ENCODE measurements around the gene KCNQ1. TPM values are rescaled to one million over a fixed set of nuclear protein-coding genes. Genes with fewer than 3 reads are reported as not detected.

The KCNQ1 gene
- total RNA-seq, 1 donor from 2014 or later: 2.7 TPM

DNA sequence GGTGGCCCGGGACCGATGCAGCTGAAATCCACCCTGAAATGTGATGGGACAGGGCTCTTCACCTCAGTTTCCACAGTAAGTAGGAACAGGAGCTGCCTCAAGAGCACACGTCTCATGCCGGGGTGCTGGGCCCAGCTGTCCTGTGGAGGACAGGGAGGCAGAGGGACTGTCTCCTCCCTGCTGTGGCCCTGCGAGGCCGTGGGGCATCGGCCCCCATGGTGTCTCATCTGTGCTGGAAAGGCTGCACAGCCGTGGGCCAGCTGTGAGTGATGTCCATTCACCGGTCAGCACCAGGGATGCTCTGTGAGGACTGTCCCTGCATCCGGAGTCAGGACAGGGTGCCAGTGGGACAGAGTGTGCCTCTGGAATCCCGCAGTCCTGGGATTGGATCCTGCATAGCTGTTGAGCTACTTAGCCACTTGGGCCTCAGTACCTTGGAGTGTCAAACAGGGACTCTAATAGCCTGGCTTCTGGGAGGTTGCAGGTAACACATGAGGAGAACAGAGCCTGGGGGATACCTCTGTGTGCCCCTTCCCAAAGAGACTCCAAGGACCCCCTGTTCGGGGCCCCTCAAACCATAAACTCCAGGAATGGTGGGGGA lies 17.0 kb upstream of the KCNQ1 start:
- no peak for TF ChIP-seq POLR2A (IDR thresholded peaks at IDR 0.05)
- no peak for TF ChIP-seq POLR2AphosphoS5 (IDR thresholded peaks at IDR 0.05; ENCODE audit: insufficient read depth in 1 of 2, low read depth in 1 of 2)
- TF ChIP-seq, protein P1, sequence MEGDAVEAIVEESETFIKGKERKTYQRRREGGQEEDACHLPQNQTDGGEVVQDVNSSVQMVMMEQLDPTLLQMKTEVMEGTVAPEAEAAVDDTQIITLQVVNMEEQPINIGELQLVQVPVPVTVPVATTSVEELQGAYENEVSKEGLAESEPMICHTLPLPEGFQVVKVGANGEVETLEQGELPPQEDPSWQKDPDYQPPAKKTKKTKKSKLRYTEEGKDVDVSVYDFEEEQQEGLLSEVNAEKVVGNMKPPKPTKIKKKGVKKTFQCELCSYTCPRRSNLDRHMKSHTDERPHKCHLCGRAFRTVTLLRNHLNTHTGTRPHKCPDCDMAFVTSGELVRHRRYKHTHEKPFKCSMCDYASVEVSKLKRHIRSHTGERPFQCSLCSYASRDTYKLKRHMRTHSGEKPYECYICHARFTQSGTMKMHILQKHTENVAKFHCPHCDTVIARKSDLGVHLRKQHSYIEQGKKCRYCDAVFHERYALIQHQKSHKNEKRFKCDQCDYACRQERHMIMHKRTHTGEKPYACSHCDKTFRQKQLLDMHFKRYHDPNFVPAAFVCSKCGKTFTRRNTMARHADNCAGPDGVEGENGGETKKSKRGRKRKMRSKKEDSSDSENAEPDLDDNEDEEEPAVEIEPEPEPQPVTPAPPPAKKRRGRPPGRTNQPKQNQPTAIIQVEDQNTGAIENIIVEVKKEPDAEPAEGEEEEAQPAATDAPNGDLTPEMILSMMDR (IDR thresholded peaks at IDR 0.05): no peak
- Histone ChIP-seq H3K4me3 (no peak overlapping the region), H3K36me3 (no peaks in the 10 kb centered on the region), H3K27me3 (no peaks in the 10 kb centered on the region), H3K27ac (no peak overlapping the region), H3K4me1 (no peaks in the 10 kb centered on the region), H3K9me3 (no peaks in the 10 kb centered on the region)
- no peak for DNase-seq (ENCODE audit: extremely low spot score in 2 of 2)
- intact Hi-C loops (cut with DNase I): loop anchor here (5.0 to 10.0 kb wide), 2 partner anchors 99 to 467 kb away; no protein-coding TSS in a partner anchor

DNA sequence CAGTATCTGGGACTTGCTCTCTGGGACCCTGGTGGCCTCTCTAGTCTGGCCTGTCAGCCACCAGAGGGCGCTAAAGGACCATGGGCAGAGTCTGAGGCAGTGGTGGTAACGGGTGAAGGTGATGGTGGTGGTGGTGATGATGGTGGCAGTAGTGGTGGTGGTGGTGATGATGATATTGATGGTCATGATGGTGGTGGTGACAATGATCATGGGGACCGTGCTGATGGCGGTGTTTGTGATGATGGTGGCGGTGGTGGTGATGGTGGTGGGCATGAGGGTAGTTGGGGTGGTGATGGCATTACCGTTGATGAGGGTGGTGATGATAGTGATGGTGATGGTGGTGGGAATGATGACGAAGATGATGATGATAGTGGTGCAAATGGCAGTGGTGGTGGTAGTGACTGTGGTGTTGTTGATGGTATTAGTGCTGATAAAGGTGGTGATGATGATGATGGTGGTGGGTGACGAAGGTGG lies 16.4 kb upstream of the KCNQ1 start:
- no peaks in the 10 kb centered on the region for H3K4me1 ChIP-seq
- H3K9me3 ChIP-seq: no peaks in the 10 kb centered on the region
- no peak overlapping the region for H3K4me3 ChIP-seq
- H3K27me3 ChIP-seq: no peaks in the 10 kb centered on the region
- no peaks in the 10 kb centered on the region for H3K36me3 ChIP-seq
- no peak overlapping the region for H3K27ac ChIP-seq
- intact Hi-C loops (cut with DNase I): loop anchor here (5.0 to 10.0 kb wide), 2 partner anchors 99 to 466 kb away; no protein-coding TSS in a partner anchor
- DNase-seq (ENCODE audit: extremely low spot score in 2 of 2): no peak
- TF ChIP-seq POLR2AphosphoS5 (IDR thresholded peaks at IDR 0.05; ENCODE audit: insufficient read depth in 1 of 2, low read depth in 1 of 2): no peak
- TF ChIP-seq, protein P1 (IDR thresholded peaks at IDR 0.05): peak; percentile 57 to 77 (median 68)

DNA sequence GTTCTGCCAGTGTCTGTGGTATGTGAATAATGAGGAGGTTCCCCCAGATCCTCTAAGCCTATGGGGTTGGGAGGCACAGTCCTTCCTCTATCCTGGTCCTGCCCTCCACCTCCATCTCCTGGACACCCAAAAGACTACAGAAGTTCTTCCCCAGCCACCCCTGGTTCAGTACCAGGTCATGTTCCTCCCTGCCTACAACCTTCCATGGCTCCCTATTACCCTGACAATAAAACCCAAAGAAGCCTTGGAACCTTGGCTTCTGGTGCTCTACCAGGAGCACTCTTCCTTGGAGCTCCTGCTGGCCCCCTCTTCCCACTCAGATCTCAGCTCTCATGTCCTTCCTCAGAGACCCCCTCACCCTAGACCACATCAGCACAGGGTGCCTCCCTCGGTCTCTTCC lies 13.4 kb upstream of the KCNQ1 start:
- Histone ChIP-seq H3K9me3 (no peaks in the 10 kb centered on the region), H3K4me3 (no peak overlapping the region), H3K27ac (no peak overlapping the region), H3K4me1 (no peaks in the 10 kb centered on the region), H3K27me3 (no peaks in the 10 kb centered on the region), H3K36me3 (no peaks in the 10 kb centered on the region)
- intact Hi-C loops (cut with DNase I): no loop called here
- DNase-seq (ENCODE audit: extremely low spot score in 2 of 2): no peak
- no peak for TF ChIP-seq POLR2A (IDR thresholded peaks at IDR 0.05)
- no peak for TF ChIP-seq POLR2AphosphoS5 (IDR thresholded peaks at IDR 0.05; ENCODE audit: insufficient read depth in 1 of 2, low read depth in 1 of 2)
- TF ChIP-seq, protein P1 (IDR thresholded peaks at IDR 0.05): no peak

DNA sequence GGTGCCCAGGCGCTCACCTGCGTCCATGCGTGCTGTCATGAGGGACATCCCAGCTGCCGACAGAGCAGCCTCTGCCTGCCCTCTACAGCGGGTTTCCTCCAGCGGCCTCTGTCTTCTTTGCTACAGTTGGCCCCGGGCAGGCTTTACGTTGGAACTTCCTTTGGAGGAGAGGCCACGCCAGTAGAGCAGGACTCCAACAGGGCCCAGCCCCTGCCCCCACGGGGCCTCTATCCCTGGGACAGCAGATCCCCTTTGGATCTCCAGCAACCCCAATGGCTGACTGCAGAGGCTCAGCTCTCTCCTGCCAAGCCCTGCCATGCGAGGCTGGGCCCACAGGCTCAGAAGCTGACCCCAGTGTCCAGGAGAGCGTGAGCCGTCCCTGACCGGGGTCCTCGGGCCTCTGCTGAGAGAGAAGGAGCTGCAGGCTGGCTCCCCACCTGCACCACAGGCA lies 12.6 kb upstream of the KCNQ1 start:
- TF ChIP-seq POLR2A (IDR thresholded peaks at IDR 0.05) (no peak), POLR2AphosphoS5 (IDR thresholded peaks at IDR 0.05; ENCODE audit: insufficient read depth in 1 of 2, low read depth in 1 of 2) (no peak)
- TF ChIP-seq, protein P1 (IDR thresholded peaks at IDR 0.05): no peak
- H3K4me1 ChIP-seq: no peaks in the 10 kb centered on the region
- intact Hi-C loops (cut with DNase I): no loop called here
- no peaks in the 10 kb centered on the region for H3K27me3 ChIP-seq
- H3K4me3 ChIP-seq: no peak overlapping the region
- H3K36me3 ChIP-seq: no peaks in the 10 kb centered on the region
- no peak for DNase-seq (ENCODE audit: extremely low spot score in 2 of 2)
- no peaks in the 10 kb centered on the region for H3K9me3 ChIP-seq
- no peak overlapping the region for H3K27ac ChIP-seq

DNA sequence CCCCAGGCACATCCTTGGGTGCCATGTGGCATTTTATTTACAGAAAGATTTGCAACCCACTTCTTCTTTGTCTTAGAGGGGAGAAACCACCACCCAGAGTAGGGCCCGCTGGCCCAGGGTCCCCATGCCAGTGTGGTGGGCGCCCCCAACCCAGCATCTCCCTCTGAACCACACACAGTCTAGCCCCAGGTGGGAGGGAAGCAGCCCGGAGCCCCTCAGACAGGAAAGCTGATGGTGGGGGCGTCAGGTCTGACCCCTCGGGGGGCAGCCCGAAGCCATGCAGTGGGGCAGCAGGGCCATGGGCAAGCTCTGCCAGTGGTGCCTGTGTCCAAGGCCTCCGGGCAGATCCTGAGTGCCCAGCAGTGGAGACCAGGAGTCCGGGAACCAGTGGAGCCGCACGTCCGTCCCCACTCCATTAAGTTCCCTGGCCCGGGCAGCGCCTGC lies 12.2 kb upstream of the KCNQ1 start:
- intact Hi-C loops (cut with DNase I): no loop called here
- Histone ChIP-seq H3K9me3 (no peaks in the 10 kb centered on the region), H3K4me1 (no peaks in the 10 kb centered on the region), H3K36me3 (no peaks in the 10 kb centered on the region), H3K27me3 (no peaks in the 10 kb centered on the region), H3K27ac (no peak overlapping the region), H3K4me3 (no peak overlapping the region)
- TF ChIP-seq POLR2A (IDR thresholded peaks at IDR 0.05): no peak
- TF ChIP-seq, protein P1 (IDR thresholded peaks at IDR 0.05): no peak
- no peak for TF ChIP-seq POLR2AphosphoS5 (IDR thresholded peaks at IDR 0.05; ENCODE audit: insufficient read depth in 1 of 2, low read depth in 1 of 2)
- DNase-seq (ENCODE audit: extremely low spot score in 2 of 2): no peak
